HG03354 (cell line): ENCODE data around the gene DSCAM.

ENCODE experiments used
- ATAC-seq: cut with Tn5 transposase; IDR thresholded peaks from one replicate; pipeline ENCODE4 v1.9.1; 2021; ENCODE audit warnings: mild to moderate bottlenecking; ENCODE audit not compliant: unreplicated experiment, poor library complexity, severe bottlenecking

The DSCAM gene

GRCh38 chr21:40788635-40789034 is 58.3 kb downstream of the DSCAM start:
- no peak for ATAC-seq

GRCh38 chr21:40783404-40783803 is 63.6 kb downstream of the DSCAM start:
- ATAC-seq: no peak

- ATAC-seq: no peak
Observed at GRCh38 chr21:40770435-40771055, 76.4 kb downstream of the DSCAM start.

GRCh38 chr21:40769231-40769630 is 77.7 kb downstream of the DSCAM start:
- ATAC-seq: no peak

GRCh38 chr21:40768056-40768455 is 78.9 kb downstream of the DSCAM start:
- ATAC-seq: no peak

- ATAC-seq: no peak
Observed at GRCh38 chr21:40766381-40766780, 80.6 kb downstream of the DSCAM start.

- no peak for ATAC-seq
Observed at GRCh38 chr21:40765811-40766210, 81.1 kb downstream of the DSCAM start.

GRCh38 chr21:40760821-40761220 is 86.1 kb downstream of the DSCAM start:
- no peak for ATAC-seq

- ATAC-seq: no peak
Observed at GRCh38 chr21:40759061-40759460, 87.9 kb downstream of the DSCAM start.

GRCh38 chr21:40757366-40757765 is 89.6 kb downstream of the DSCAM start:
- ATAC-seq: no peak

- ATAC-seq: no peak
Observed at GRCh38 chr21:40754466-40754865, 92.5 kb downstream of the DSCAM start.

- no peak for ATAC-seq
Observed at GRCh38 chr21:40753756-40754155, 93.2 kb downstream of the DSCAM start.

- ATAC-seq: no peak
Observed at GRCh38 chr21:40752125-40752524, 94.8 kb downstream of the DSCAM start.

- ATAC-seq: no peak
Observed at GRCh38 chr21:40751221-40751620, 95.7 kb downstream of the DSCAM start.

- ATAC-seq: no peak
Observed at GRCh38 chr21:40736145-40736544, 110.8 kb downstream of the DSCAM start.

- no peak for ATAC-seq
Observed at GRCh38 chr21:40733024-40733397, 113.9 kb downstream of the DSCAM start.

GRCh38 chr21:40732253-40733023 is 114.5 kb downstream of the DSCAM start:
- no peak for ATAC-seq

GRCh38 chr21:40731206-40731605 is 115.8 kb downstream of the DSCAM start:
- no peak for ATAC-seq

- ATAC-seq: no peak
Observed at GRCh38 chr21:40730426-40730800, 116.5 kb downstream of the DSCAM start.

- ATAC-seq: no peak
Observed at GRCh38 chr21:40729761-40730425, 117.1 kb downstream of the DSCAM start.

GRCh38 chr21:40723966-40724365 is 123.0 kb downstream of the DSCAM start:
- no peak for ATAC-seq
